ENCODE data around the gene TGFA.

DNA sequence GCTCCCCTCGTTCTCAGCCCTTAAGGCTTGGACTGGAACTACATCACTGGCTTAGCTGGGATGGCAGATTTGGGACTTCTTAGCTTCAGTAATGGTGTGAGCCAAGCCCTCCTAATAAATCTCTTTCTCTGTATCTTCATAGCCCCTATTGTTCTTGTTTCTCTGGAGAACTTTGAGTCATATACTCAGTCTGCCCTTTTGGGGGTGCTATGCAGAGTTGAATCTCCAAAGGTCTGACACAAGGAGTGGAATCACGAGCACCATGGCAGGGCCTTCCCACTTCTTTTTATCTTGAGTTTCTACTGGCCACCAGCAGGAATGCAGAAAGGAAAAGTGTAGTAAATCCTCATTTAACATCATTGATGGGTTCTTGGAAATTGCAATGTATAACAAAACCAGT, 13.3 kb upstream of the TGFA start:
- TF ChIP-seq, protein P1, sequence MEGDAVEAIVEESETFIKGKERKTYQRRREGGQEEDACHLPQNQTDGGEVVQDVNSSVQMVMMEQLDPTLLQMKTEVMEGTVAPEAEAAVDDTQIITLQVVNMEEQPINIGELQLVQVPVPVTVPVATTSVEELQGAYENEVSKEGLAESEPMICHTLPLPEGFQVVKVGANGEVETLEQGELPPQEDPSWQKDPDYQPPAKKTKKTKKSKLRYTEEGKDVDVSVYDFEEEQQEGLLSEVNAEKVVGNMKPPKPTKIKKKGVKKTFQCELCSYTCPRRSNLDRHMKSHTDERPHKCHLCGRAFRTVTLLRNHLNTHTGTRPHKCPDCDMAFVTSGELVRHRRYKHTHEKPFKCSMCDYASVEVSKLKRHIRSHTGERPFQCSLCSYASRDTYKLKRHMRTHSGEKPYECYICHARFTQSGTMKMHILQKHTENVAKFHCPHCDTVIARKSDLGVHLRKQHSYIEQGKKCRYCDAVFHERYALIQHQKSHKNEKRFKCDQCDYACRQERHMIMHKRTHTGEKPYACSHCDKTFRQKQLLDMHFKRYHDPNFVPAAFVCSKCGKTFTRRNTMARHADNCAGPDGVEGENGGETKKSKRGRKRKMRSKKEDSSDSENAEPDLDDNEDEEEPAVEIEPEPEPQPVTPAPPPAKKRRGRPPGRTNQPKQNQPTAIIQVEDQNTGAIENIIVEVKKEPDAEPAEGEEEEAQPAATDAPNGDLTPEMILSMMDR (IDR thresholded peaks at IDR 0.05) = no peak
- no peak for TF ChIP-seq POLR2A (IDR thresholded peaks at IDR 0.05)
